Right kidney (tissue), 9 donors: ENCODE data around the gene OR2AK2.

Source experiments
- DNase-seq: peaks from one replicate; pipeline ENCODE4 v3.0.0-alpha.2; 2016
- long read RNA-seq, 8 donors: transcript quantifications; one replicate each; lab custom pipeline, GENCODE V29; 2026

Gene OR2AK2
- long read RNA-seq, donor 1, result 0 reads
- long read RNA-seq, donor 2, result 0 reads
- long read RNA-seq, donor 3, result 0 reads
- long read RNA-seq, donor 4, result 0 reads
- long read RNA-seq, donor 5, result 0 reads
- long read RNA-seq, donor 6, result 0 reads
- long read RNA-seq, donor 7, result 0 reads
- long read RNA-seq, donor 8, result 0 reads

DNA sequence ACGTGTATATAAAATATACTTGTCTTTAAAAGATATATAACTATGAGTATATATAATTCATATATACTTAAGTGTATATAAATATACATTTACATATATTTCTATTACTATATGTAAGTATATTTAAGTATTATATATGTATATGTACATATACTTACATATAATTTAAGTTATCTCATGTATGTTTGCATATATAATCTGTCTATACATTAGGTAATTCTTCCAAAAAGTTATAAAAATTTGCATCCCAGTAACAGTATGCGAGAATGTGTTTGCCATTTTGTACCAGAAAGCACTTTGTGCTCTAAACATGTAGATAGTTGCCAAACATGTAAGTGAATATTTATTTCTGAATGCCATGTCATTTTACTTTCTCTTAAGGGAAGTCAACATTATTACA lies at the start of gene OR2AK2:
Gene OR2AK2 (plus strand): TSS at position 301 of the 400 bp plus-strand sequence. CDS start 144 bp downstream, outside the sequence.
- no peak for DNase-seq

DNA sequence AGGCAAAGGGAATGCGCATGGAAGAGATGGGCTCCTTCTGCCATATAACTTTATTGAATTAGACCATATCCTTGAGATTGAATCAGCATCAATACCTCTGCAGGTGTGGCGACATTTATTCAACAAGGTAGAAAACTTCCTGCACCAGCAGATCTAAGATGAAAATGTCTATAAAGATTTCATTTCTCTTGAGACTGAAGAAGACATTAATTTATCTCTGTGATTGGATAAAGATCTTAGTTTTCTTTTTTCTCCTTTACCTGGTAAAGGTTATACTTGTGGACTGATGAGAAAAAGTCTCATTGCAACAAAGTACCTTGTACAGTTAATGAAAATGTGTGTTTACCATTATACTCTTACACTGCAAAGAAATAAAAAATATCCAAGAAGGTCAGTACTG lies 45.1 kb upstream of the OR2AK2 start, which contains the start of gene OR2T8:
Gene OR2T8 (plus strand): TSS at position 301 of the 400 bp plus-strand sequence. CDS start 766 bp downstream, outside the sequence.
- DNase-seq, result no peak

DNA sequence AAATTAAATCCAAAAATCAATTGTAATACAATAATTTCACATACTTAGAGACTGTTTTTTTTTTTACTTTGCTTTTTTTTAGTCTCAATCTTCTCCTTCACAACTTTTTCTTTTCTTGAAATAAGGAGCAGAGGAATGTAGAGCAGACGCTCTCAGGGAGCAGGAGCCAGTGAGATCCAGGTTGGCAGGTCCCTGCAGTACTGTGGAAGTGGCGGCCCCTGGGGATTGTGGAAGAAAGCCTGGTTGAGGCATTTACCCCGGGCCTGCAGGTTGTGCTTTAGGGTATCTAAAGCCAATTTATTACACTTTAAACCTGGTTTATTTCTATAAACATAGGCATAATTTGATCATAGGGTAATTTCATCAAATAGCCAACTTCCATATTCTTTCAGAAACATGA lies 41.1 kb upstream of the OR2AK2 start:
- DNase-seq, result no peak

GRCh38 chr1:247924868-247925267 lies 40.2 kb upstream of the OR2AK2 start, which contains the start of gene OR2AJ1:
TSS of gene OR2AJ1 (plus strand) at chr1:247924889. CDS start at chr1:247933769, 8,880 bp downstream.
- DNase-seq, result no peak

- DNase-seq, result no peak
Measured at GRCh38 chr1:247933989-247934388, 31.0 kb upstream of the OR2AK2 start.

DNA sequence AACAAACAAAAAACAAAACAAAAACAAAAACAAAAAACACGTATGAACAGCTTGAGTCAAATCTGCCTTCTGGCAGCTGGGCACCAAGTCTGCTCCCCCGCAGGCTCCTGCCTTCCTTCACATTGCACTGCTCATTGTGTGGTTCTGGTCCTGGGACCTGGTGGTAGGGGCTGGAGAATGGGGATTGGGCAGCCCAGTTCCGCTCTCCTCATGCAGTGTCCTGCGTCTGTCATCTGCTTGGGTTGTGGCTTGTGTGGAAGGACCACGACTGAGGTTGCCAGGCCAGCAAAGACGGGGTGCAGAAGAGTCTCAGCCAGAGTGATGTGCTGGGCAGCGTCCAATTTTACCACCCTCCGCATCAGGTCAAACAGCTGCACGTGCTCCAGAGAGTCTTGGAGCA lies 29.3 kb upstream of the OR2AK2 start:
- no peak for DNase-seq

DNA sequence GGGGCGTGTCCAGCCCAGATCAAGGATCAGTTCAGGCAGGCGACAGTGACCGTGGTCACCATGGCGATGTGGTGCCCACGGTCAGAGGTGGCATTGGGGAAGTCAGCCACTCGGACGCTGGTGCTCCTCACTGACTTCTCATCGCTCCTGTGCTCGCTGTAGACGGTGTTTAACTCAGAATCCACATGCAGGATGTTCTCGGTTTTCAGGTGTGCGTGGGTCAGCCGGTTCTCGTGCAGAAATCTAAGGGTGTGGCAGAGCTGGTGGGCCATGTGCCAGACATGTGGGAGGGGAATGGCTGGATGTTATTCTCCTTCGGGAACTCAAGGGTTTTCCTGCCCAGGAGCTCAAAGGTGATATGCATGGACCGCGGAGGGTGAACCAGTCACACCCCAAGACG lies 28.6 kb upstream of the OR2AK2 start:
- no peak for DNase-seq

DNA sequence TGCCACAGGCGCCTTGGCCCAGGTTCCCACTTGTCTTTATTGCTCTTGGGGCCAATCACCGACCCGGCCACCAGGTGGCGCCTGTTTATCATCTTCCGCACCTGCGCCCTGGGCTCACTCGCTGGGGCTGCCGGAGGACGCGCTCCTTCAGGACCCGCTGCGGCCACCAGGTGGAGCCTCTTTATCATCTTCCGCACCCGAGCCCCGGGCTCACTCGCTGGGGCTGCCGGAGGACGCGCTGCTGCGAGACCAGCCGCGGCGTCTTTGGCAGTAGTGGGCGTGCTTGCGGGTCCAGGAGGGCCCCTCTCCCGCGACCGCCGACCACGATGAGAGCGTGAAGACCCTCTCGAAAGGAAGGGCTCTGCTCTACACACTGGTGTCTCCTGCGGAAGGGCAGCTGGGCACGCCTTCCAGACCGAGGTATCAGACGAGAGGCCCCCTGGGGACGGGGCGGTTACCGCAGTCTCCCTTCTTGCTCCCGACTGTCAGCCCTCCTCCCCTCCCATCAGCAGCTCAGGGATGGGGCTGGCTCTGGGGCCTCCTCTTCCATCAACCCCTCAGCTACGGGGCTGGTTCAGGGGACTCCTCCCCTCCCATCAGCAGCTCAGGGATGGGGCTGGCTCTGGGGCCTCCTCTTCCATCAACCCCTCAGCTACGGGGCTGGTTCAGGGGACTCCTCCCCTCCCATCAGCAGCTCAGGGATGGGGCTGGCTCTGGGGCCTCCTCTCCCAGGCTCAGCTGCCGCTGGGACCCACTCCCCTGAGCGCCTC lies 27.9 kb upstream of the OR2AK2 start:
- DNase-seq, result peak; percentile 12

DNA sequence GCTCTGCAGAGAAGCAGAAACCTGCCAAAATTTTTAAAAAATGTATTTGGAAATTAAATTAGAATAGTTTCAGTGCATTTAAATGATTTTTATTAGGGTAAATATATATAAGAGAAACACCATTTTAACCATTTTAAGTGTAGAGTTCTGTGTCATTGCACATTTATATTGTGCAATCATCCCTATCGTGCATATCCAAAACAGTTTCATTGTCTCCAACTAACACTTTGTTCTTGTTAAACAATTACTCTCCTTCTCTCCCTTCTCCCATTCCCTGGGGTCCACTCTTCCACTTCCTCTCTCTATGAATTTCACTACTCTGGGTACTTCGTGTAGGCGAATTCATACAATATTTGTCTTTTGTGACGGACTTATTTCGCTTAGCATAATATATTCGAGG lies 22.4 kb upstream of the OR2AK2 start:
- DNase-seq, result no peak

GRCh38 chr1:247948558-247948957 lies 16.5 kb upstream of the OR2AK2 start, which contains the start of gene OR2L8:
TSS of gene OR2L8 (plus strand) at chr1:247948858. CDS start at chr1:247948858, 0 bp downstream.
- DNase-seq, result no peak

DNA sequence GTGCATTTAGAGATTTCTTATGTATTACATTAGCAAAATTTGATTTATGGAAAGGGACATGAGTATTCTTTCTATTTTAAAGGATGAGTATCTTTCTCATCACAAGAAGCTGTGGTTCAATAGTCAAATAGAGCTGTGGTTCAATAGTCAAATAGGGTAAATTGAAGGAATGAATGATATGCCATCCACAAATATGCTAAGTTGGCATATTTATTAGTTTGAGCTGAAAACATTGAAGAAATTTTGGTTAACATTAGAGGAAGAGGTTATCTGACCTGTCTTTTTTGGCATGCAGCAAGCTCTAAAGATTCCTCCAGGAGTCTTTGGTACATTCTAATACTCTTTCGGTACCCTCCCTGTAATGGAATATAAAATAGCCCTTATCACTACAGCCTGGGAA lies 11.6 kb upstream of the OR2AK2 start:
- DNase-seq, result no peak

- no peak for DNase-seq
Measured at GRCh38 chr1:247961791-247962190, 3.2 kb upstream of the OR2AK2 start.

GRCh38 chr1:247962911-247963588 lies 2.0 kb upstream of the OR2AK2 start:
- no peak for DNase-seq

GRCh38 chr1:247966532-247967204 lies 1.6 kb downstream of the OR2AK2 start:
- DNase-seq, result no peak

DNA sequence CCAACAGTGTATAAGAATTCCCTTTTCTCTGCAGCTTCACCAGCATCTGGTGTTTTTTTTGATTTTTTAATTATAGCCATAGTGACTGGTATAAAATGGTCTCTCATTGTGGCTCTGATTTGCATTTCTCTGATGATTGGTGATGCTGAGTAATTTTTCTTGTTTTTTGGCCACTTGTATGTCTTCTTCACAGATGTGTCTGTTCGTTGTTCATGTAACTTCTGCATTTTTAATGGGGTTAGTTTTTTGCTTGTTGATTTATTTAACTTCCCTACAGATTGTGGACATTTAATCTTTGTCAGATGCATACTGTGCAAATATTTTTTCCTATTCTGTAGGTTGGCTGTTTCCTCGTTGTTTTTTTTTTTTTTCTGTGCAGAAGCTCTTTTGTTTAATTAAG lies 28.0 kb downstream of the OR2AK2 start:
- no peak for DNase-seq

GRCh38 chr1:247998811-247999210 lies 33.8 kb downstream of the OR2AK2 start:
- no peak for DNase-seq

GRCh38 chr1:248000169-248000568 lies 35.1 kb downstream of the OR2AK2 start:
- no peak for DNase-seq

GRCh38 chr1:248007778-248008177 lies 42.7 kb downstream of the OR2AK2 start:
- no peak for DNase-seq

GRCh38 chr1:248009681-248010080 lies 44.6 kb downstream of the OR2AK2 start:
- no peak for DNase-seq

GRCh38 chr1:248013229-248013710 lies 48.2 kb downstream of the OR2AK2 start, which contains the start of gene OR2L5:
TSS of gene OR2L5 (plus strand) at chr1:248013660. CDS start at chr1:248021948, 8,288 bp downstream.
- no peak for DNase-seq

GRCh38 chr1:248015803-248016202 lies 50.8 kb downstream of the OR2AK2 start:
- DNase-seq, result no peak
